ENCODE data around the gene TRMT2A. TPM values are rescaled to one million over a fixed set of nuclear protein-coding genes. Genes with fewer than 3 reads are reported as not detected.

The TRMT2A gene
- total and polyA plus RNA-seq, 2 of the 8 experiments (the other 6 are each of a cell fraction or from before 2014, with no cell fraction given), result 44.9 to 50.3 TPM

- TF ChIP-seq CTCF (IDR thresholded peaks at IDR 0.05; ENCODE audit: control extremely low read depth in 1 of 3, insufficient read depth in 1 of 3, low read depth in 1 of 3, low read length in 3 of 3) (no peak), RNF2 (IDR thresholded peaks at IDR 0.05; ENCODE audit: borderline replicate concordance, low read depth, low read length, missing control alignments, poor library complexity, severe bottlenecking) (no peak), NANOG (IDR thresholded peaks at IDR 0.05; ENCODE audit: insufficient read depth, low read depth, low read length, poor library complexity, severe bottlenecking) (no peak), YY1 (IDR thresholded peaks at IDR 0.05; ENCODE audit: low read depth, low read length) (no peak), EGR1 (IDR thresholded peaks at IDR 0.05; ENCODE audit: borderline replicate concordance, low read depth, low read length) (no peak), RXRA (IDR thresholded peaks at IDR 0.05; ENCODE audit: insufficient read depth, low read depth, low read length) (no peak), RFX5 (IDR thresholded peaks at IDR 0.05; ENCODE audit: borderline replicate concordance, low read depth, low read length) (no peak), EZH2 (IDR thresholded peaks at IDR 0.05; ENCODE audit: low read depth, low read length, severe bottlenecking) (no peak), TCF12 (IDR thresholded peaks at IDR 0.05; ENCODE audit: low read depth, low read length) (no peak)
Measured at GRCh38 chr22:20086101-20086599, 30.9 kb downstream of the TRMT2A start (continued).
